Colon (tissue), 2 donors: ENCODE data around the gene USP8.
"Not testable (repeated sequence)": the region's sequence is repeated elsewhere in the genome, so short reads cannot be mapped to it uniquely, and the experiment has no call there.

Source experiments
- FAIRE-seq: peaks from 2 replicates; lab custom pipeline; 2012; peaks lifted over from hg19 to GRCh38; lab: Jason Lieb, UNC
- donor health status: control.
- donor health status: control.

The USP8 gene

GRCh38 chr15:50424066-50424890 is at the start of gene USP8:
Gene USP8, plus strand, starts transcription at chr15:50424405. Its CDS starts 14,669 bp downstream, at chr15:50439074.
- FAIRE-seq: no peak

GRCh38 chr15:50377867-50378751 is 46.1 kb upstream of the USP8 start:
- FAIRE-seq: no peak

- FAIRE-seq: no peak
Observed at GRCh38 chr15:50378776-50379175, 45.4 kb upstream of the USP8 start.

- not testable (repeated sequence) for FAIRE-seq
Observed at GRCh38 chr15:50379413-50379812, 44.8 kb upstream of the USP8 start.

GRCh38 chr15:50380089-50380488 is 44.1 kb upstream of the USP8 start:
- FAIRE-seq: no peak

- no peak for FAIRE-seq
Observed at GRCh38 chr15:50381438-50381837, 42.8 kb upstream of the USP8 start.

GRCh38 chr15:50382408-50382807 is 41.8 kb upstream of the USP8 start:
- FAIRE-seq: not testable (repeated sequence)

- no peak for FAIRE-seq
Observed at GRCh38 chr15:50390554-50391264, 33.5 kb upstream of the USP8 start.

- FAIRE-seq: not testable (repeated sequence)
Observed at GRCh38 chr15:50391561-50391960, 32.6 kb upstream of the USP8 start.

GRCh38 chr15:50411870-50412269 is 12.3 kb upstream of the USP8 start:
- no peak for FAIRE-seq

GRCh38 chr15:50414624-50415023 is 9.6 kb upstream of the USP8 start:
- FAIRE-seq: no peak

GRCh38 chr15:50415752-50416404 is 8.3 kb upstream of the USP8 start:
- no peak for FAIRE-seq

- FAIRE-seq: no peak
Observed at GRCh38 chr15:50416890-50417289, 7.3 kb upstream of the USP8 start.

- FAIRE-seq: no peak
Observed at GRCh38 chr15:50418041-50418583, 6.1 kb upstream of the USP8 start.

GRCh38 chr15:50425219-50425618 is 1.0 kb downstream of the USP8 start:
- no peak for FAIRE-seq

- FAIRE-seq: not testable (repeated sequence)
Observed at GRCh38 chr15:50425678-50426246, 1.6 kb downstream of the USP8 start.

GRCh38 chr15:50426428-50426827 is 2.2 kb downstream of the USP8 start:
- FAIRE-seq: no peak

- no peak for FAIRE-seq
Observed at GRCh38 chr15:50431204-50431603, 7.0 kb downstream of the USP8 start.

GRCh38 chr15:50432230-50432629 is 8.0 kb downstream of the USP8 start:
- FAIRE-seq: no peak

GRCh38 chr15:50435772-50436171 is 11.6 kb downstream of the USP8 start:
- no peak for FAIRE-seq

GRCh38 chr15:50438251-50438650 is 14.0 kb downstream of the USP8 start:
- FAIRE-seq: no peak
